ENCODE results near the gene GGA1.

Gene GGA1

GRCh38 chr22:37674951-37675929 lies 66.6 kb downstream of the GGA1 start, which contains the start of gene LGALS1:
TSS of gene LGALS1 (plus strand) at chr22:37675636. CDS start at chr22:37675703, 67 bp downstream.
- peak; percentile 69 for DNase-seq (ENCODE audit: low spot score)

- no peak for DNase-seq (ENCODE audit: low spot score)
Measured at GRCh38 chr22:37675930-37676735, 67.5 kb downstream of the GGA1 start.

- DNase-seq (ENCODE audit: low spot score), result peak; percentile 59
Measured at GRCh38 chr22:37676736-37677492, 68.3 kb downstream of the GGA1 start.

- no peak for DNase-seq (ENCODE audit: low spot score)
Measured at GRCh38 chr22:37677493-37677974, 68.9 kb downstream of the GGA1 start.

- no peak for DNase-seq (ENCODE audit: low spot score)
Measured at GRCh38 chr22:37678372-37678771, 69.7 kb downstream of the GGA1 start.

- DNase-seq (ENCODE audit: low spot score), result no peak
Measured at GRCh38 chr22:37679670-37680069, 71.0 kb downstream of the GGA1 start.

- DNase-seq (ENCODE audit: low spot score), result no peak
Measured at GRCh38 chr22:37680191-37680851, 71.7 kb downstream of the GGA1 start.

- no peak for DNase-seq (ENCODE audit: low spot score)
Measured at GRCh38 chr22:37681001-37681424, 72.4 kb downstream of the GGA1 start.

- peak; percentile 76 for DNase-seq (ENCODE audit: low spot score)
Measured at GRCh38 chr22:37681556-37682049, 73.0 kb downstream of the GGA1 start.
